ENCODE data around the gene EXOC3. TPM values are rescaled to one million over a fixed set of nuclear protein-coding genes. Genes with fewer than 3 reads are reported as not detected.
"Not testable (repeated sequence)": the region's sequence is repeated elsewhere in the genome, so short reads cannot be mapped to it uniquely, and the experiment has no call there.

EXOC3 gene
- total RNA-seq, 1 donor: 32.4 TPM

GRCh38 chr5:398475-399295 lies 44.3 kb upstream of the EXOC3 start:
- no peak overlapping the region for H3K4me3 ChIP-seq (ENCODE audit: low read depth, low read length)
- TF ChIP-seq CTCF (IDR thresholded peaks at IDR 0.05; ENCODE audit: insufficient read depth, low read depth, low read length): no peak
- DNase-seq (ENCODE audit: low read depth): no peak

GRCh38 chr5:399296-400281 lies 43.4 kb upstream of the EXOC3 start:
- peak overlapping the region; percentile 16 for H3K4me3 ChIP-seq (ENCODE audit: low read depth, low read length)
- DNase-seq (ENCODE audit: low read depth): peak; percentile 89
- no peak for TF ChIP-seq CTCF (IDR thresholded peaks at IDR 0.05; ENCODE audit: insufficient read depth, low read depth, low read length)

GRCh38 chr5:400282-401145 lies 42.5 kb upstream of the EXOC3 start:
- no peak for TF ChIP-seq CTCF (IDR thresholded peaks at IDR 0.05; ENCODE audit: insufficient read depth, low read depth, low read length)
- DNase-seq (ENCODE audit: low read depth): peak; percentile 29
- H3K4me3 ChIP-seq (ENCODE audit: low read depth, low read length): peak overlapping the region; percentile 16

GRCh38 chr5:401146-402034 lies 41.6 kb upstream of the EXOC3 start:
- TF ChIP-seq CTCF (IDR thresholded peaks at IDR 0.05; ENCODE audit: insufficient read depth, low read depth, low read length): no peak
- no peak overlapping the region for H3K4me3 ChIP-seq (ENCODE audit: low read depth, low read length)
- no peak for DNase-seq (ENCODE audit: low read depth)

GRCh38 chr5:402219-402614 lies 40.8 kb upstream of the EXOC3 start:
- not testable (repeated sequence) for H3K4me3 ChIP-seq (ENCODE audit: low read depth, low read length)

GRCh38 chr5:402615-403359 lies 40.2 kb upstream of the EXOC3 start:
- DNase-seq (ENCODE audit: low read depth): no peak
- H3K4me3 ChIP-seq (ENCODE audit: low read depth, low read length): no peak overlapping the region
- no peak for TF ChIP-seq CTCF (IDR thresholded peaks at IDR 0.05; ENCODE audit: insufficient read depth, low read depth, low read length)

More at GRCh38 chr5:402219-402614, 40.8 kb upstream of the EXOC3 start:
- DNase-seq (ENCODE audit: low read depth): not testable (repeated sequence)
